Pancreas (tissue), 10 donors: ENCODE results near the gene HMCES. TPM values are rescaled to one million over a fixed set of nuclear protein-coding genes. Genes with fewer than 3 reads are reported as not detected.

Experiments used
- ATAC-seq, 4 donors: fragments of 200-7000 bp; cut with Tn5 transposase; one replicate each; pipeline versions ENCODE4 v1.8.0 to v1.9.1; 2020; ENCODE audit warnings: mild to moderate bottlenecking in 4 of 4, moderate library complexity in 4 of 4
- DNase-seq, 6 donors: peaks; one replicate each; pipeline ENCODE4 v3.0.0-alpha.2; 2020
- FAIRE-seq: peaks from 2 replicates; lab custom pipeline; 2012; peaks lifted over from hg19 to GRCh38; lab: Jason Lieb, UNC
- H3K27ac ChIP-seq, 4 donors: fragments of 200-600 bp; sonication (generic); 1 replicate in 3 of 4; 2 replicates in 1 of 4; pipeline versions ENCODE4 v1.5.0 to v1.8.0; 2020
- H3K27me3 ChIP-seq, 4 donors: fragments of 200-600 bp; one replicate each; pipeline ENCODE4 v1.8.0; 2021
- H3K36me3 ChIP-seq, 3 donors: fragments of 200-600 bp; sonication (generic) in 1 of 3; one replicate each; pipeline versions ENCODE4 v1.5.0 to v1.8.0; 2020 to 2021
- H3K4me1 ChIP-seq, 3 donors: fragments of 200-600 bp; one replicate each; pipeline ENCODE4 v1.8.0; 2021
- H3K4me3 ChIP-seq, 4 donors: fragments of 200-600 bp; sonication (generic) in 2 of 4; one replicate each; pipeline versions ENCODE4 v1.5.0 to v1.8.0; 2020 to 2021
- H3K9me3 ChIP-seq, 4 donors: fragments of 200-600 bp; one replicate each; pipeline ENCODE4 v1.8.0; 2021
- WGBS, 2 donors: extraction: QIAGEN DNeasy Blood & Tissue Kit; methylation state at CpG; one replicate each; pipeline ENCODE4 v1.1.7; 2013; 5-methylcytosine and 5-hydroxymethylcytosine counted together
- intact Hi-C, 3 donors: fragments of 100-400 bp; cut with DNase I; formaldehyde crosslinking; loops; one replicate each; pipeline versions ENCODE4 v1.11.1 to v1.14.2; 2022
- polyA plus RNA-seq, 2 donors: library from polyadenylated mRNA; stranded (reverse); fragments of 200-250 nt; gene quantifications; one replicate each; pipeline ENCODE4 v1.2.3, GENCODE V29; 2013
- total RNA-seq, 6 donors: library from RNA; stranded (reverse); fragmentation: NEBNext Ultra II Directional in 4 of 6; extraction: Animal tissue kit (Norgen Biotek cat#: 25700) in 4 of 6; gene quantifications; one replicate each; pipeline versions ENCODE4 v1.2.1 to v1.2.4, GENCODE V29; 2021 to 2023
- TF ChIP-seq, protein P1 (sequence below), 4 donors: fragments of 200-600 bp; sonication (generic) in 3 of 4; IDR thresholded peaks; one replicate each; pipeline versions ENCODE4 v1.5.0 to v1.8.0; 2021; ENCODE audit warnings: antibody characterized with exemption in 4 of 4
- donor health status: healthy with polysubstance abuse.
- donor health status: DM: no; HTN: no; CAD: no; lungs with moderate emphysema.
- donor health status: DM: no; HTN: no; CAD: no.
- donor health status: control.
- donor health status: control.
- donor health status: Bipolar disorder and iron deficiency.
- donor health status: DM: yes; HTN: yes; CAD: no.
- donor health status: DM: no; HTN: no; CAD: no.
- donor health status: DM: no; HTN: no; CAD: no.
- donor health status: DM: yes; HTN: yes; CAD: no.

The HMCES gene
- total and polyA plus RNA-seq, 8 donors, result 8.0 to 22.5 (median 10.7) TPM

DNA sequence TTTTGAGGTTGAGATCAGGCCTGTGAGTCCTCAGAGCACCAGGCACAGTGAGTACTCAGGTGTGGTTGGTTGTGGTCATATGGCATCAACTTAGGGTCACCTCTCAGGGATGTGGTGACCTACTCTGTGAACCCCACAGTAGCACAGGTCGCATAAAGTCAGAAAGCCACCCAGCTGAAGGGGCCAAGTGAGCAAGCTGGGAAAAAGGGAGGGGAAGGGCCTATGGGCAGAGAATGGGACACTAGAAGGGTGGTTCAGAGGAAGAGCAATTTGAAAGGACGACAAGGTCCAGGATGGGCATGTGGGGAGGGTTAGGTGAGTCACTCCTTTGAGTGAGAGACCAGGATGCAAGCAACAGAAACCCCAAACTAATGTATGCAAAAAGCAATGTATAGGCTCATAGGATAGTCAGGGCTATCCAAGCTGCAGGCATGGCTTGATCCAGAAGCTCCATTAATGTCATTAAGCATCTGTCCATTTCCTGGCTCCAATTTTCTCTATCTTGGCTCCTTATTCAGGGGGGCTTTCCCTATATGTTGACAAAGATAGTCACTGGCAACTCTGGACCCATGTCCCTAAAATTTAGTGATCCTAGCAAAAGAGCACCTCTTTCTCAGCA, 33.5 kb downstream of the HMCES start:
- no peak for FAIRE-seq
- TF ChIP-seq, protein P1, sequence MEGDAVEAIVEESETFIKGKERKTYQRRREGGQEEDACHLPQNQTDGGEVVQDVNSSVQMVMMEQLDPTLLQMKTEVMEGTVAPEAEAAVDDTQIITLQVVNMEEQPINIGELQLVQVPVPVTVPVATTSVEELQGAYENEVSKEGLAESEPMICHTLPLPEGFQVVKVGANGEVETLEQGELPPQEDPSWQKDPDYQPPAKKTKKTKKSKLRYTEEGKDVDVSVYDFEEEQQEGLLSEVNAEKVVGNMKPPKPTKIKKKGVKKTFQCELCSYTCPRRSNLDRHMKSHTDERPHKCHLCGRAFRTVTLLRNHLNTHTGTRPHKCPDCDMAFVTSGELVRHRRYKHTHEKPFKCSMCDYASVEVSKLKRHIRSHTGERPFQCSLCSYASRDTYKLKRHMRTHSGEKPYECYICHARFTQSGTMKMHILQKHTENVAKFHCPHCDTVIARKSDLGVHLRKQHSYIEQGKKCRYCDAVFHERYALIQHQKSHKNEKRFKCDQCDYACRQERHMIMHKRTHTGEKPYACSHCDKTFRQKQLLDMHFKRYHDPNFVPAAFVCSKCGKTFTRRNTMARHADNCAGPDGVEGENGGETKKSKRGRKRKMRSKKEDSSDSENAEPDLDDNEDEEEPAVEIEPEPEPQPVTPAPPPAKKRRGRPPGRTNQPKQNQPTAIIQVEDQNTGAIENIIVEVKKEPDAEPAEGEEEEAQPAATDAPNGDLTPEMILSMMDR (IDR thresholded peaks at IDR 0.05), result no peak
- Histone ChIP-seq H3K9me3 (no peaks in the 10 kb centered on the region), H3K4me1 (peaks cover 0 to 7% (median 3%) of the 10 kb centered on the region in 3 donors), H3K36me3 (no peaks in the 10 kb centered on the region), H3K4me3 (no peak overlapping the region), H3K27ac (no peak overlapping the region), H3K27me3 (no peaks in the 10 kb centered on the region)
- intact Hi-C loops, result no loop called here
- WGBS, 2 donors, result 77 to 93% methylated on average over 2 of the region's 2 CpGs
- DNase-seq, result no peak
- no peak for ATAC-seq

DNA sequence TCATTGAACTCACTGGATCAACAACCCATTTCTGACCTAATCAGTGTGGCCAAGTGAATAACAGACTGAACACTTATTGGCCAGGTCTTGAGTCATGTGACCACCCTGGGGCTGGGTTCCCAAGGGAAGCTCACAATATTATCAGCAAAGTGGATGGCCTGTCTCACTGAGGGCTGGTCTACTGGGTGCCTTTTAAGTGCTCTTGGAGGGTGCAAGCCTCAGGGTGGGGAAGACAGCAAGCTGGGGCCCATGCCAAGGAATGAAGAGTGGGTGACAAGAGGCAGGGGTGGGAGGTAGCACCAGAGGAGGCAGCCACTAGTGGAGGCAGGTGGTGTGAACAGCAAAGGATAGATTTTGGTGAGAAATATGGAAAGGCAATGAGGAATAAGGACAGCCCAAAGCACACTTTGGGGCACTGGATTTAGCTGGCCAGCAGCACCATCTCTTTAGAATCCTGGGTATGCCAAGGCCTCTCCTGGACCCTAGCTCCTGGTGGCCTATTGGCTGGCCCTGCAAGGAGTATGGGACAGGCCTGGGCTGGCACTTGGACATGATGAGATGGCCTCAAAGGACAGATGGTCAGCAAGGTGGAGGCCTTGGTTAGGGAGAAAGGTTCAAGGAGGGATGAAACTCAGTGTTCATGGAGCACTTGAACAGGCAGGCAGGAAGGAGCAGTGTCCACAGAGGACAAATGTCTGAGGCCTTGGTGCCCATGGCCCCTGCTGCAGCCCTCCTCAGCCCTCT, 34.2 kb downstream of the HMCES start:
- Histone ChIP-seq H3K36me3 (no peaks in the 10 kb centered on the region), H3K4me3 (no peak overlapping the region), H3K4me1 (peaks cover 0 to 7% (median 4%) of the 10 kb centered on the region in 3 donors), H3K9me3 (no peaks in the 10 kb centered on the region), H3K27me3 (no peaks in the 10 kb centered on the region), H3K27ac (no peak overlapping the region)
- peak in 1 of 6 donors; percentile 14 for DNase-seq
- no peak for FAIRE-seq
- intact Hi-C loops, result no loop called here
- TF ChIP-seq, protein P1 (IDR thresholded peaks at IDR 0.05), result no peak
- no peak for ATAC-seq

DNA sequence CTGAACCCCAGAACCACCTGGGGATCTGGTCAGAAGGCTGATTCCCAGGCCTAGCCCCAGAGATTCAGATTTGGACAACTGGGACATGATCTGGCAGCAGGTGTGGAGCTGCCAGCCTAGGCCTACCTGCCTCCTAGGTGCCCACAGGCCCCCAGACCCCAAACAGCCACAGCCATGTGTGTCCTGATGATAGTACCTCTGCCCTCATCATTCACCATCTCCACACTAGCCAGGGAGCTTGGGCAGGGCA, 34.7 kb downstream of the HMCES start:
- H3K9me3 ChIP-seq, result no peaks in the 10 kb centered on the region
- FAIRE-seq, result no peak
- TF ChIP-seq, protein P1 (IDR thresholded peaks at IDR 0.05), result no peak
- H3K27ac ChIP-seq, result no peak overlapping the region
- intact Hi-C loops, result no loop called here
- no peaks in the 10 kb centered on the region for H3K36me3 ChIP-seq
- no peaks in the 10 kb centered on the region for H3K27me3 ChIP-seq
- no peak for DNase-seq
- no peak overlapping the region for H3K4me3 ChIP-seq
- peaks cover 0 to 7% (median 4%) of the 10 kb centered on the region in 3 donors for H3K4me1 ChIP-seq
- ATAC-seq, result no peak

DNA sequence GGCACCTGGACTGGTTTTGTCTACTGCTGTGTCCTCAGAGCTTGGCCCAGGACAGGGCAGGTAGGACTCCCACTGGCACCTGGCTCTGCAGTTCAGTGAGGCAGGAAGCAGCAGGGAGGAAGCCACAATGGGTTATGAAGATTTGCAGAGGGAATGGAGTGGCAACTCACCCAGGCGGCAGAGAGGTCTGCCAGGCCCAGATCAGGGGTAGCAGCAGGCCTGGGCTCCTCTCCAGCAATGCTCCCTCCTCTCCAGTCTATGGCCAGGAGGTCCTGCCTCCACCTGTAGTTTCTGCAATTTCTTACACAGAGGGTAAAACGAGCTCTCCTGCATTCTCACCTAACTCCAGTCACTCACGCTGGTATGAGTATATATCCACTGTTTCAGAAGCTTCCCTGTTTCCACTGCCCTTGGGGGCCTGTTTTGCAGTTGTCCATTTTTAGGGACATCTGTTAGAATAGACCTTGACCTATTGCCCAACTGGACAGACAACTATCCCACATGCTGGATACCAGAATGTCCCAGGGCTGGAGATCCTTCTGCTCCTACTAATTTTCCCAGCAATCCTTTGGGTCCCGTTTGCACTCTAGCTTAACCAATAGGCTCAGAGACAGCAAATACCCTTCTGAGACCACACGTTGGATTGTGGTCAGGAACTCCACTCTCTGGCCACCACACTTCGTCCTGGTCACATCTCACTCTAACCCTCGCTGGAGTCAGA, 35.2 kb downstream of the HMCES start:
- TF ChIP-seq, protein P1 (IDR thresholded peaks at IDR 0.05), result no peak
- no peaks in the 10 kb centered on the region for H3K9me3 ChIP-seq
- FAIRE-seq (no peak), ATAC-seq (peak in 1 of 4 donors; percentile 4), DNase-seq (peak in 3 of 6 donors; percentile 19 to 40 (median 37))
- intact Hi-C loops, result no loop called here
- WGBS, 2 donors, result 53 to 60% methylated on average over 7 of the region's 7 CpGs
- H3K36me3 ChIP-seq, result no peaks in the 10 kb centered on the region
- H3K27me3 ChIP-seq, result no peaks in the 10 kb centered on the region
- H3K4me3 ChIP-seq, result peak overlapping the region in 3 of 4 donors; percentile 71 to 90 (median 81)
- peak overlapping the region; percentile 8 to 93 (median 53) for H3K27ac ChIP-seq
- peaks cover 0 to 7% (median 4%) of the 10 kb centered on the region in 3 donors for H3K4me1 ChIP-seq
